GM12878 (cell line): ENCODE data around the gene RHEBL1. TPM values are rescaled to one million over a fixed set of nuclear protein-coding genes. Genes with fewer than 3 reads are reported as not detected.

Experiments used
- ATAC-seq: fragments of 200-7000 bp; cut with Tn5 transposase; 3 replicates; pipeline ENCODE4 v1.9.1; 2020; ENCODE audit warnings: mild to moderate bottlenecking, moderate library complexity
- BruUV-seq: library from RNA; stranded (reverse); fragments of 400-500 nt; replicated peaks from 2 replicates; lab custom pipeline; 2021; lab: Mats Ljungman, UMichigan
- CTCF ChIA-PET: fragments of 300-600 bp; sonication (Branson Sonifier 250); formaldehyde crosslinking; extraction: SDS; loops from one replicate; lab custom pipeline; 2021; ENCODE audit warnings: inconsistent platforms; lab: Yijun Ruan, JAX
- POLR2A ChIA-PET: fragments of 350-600 bp; formaldehyde crosslinking; extraction: SDS; loops from one replicate; lab custom pipeline; 2021; ENCODE audit warnings: inconsistent platforms; lab: Charles Lee
- RAD21 ChIA-PET: fragments of 300-600 bp; sonication (Branson Sonifier 250); formaldehyde crosslinking; loops from one replicate; lab custom pipeline; 2023; ENCODE audit warnings: antibody characterized with exemption; ENCODE audit not compliant: unreplicated experiment; lab: Charles Lee
- SMC1A ChIA-PET: fragments of 300-600 bp; sonication (Branson Sonifier 250); formaldehyde crosslinking; loops from one replicate; lab custom pipeline; 2023; ENCODE audit not compliant: unreplicated experiment, uncharacterized antibody; lab: Charles Lee
- DNase-seq: peaks from one replicate; pipeline ENCODE4 v3.0.0-alpha.2; 2011; ENCODE audit warnings: low read depth, low spot score
- FAIRE-seq: peaks from 3 replicates; lab custom pipeline; 2011; peaks lifted over from hg19 to GRCh38; lab: Jason Lieb, UNC
- H2AFZ ChIP-seq: 2 replicates; pipeline ENCODE4 v1.6.0; 2011; ENCODE audit warnings: low read depth, low read length, control low read depth; ENCODE audit not compliant: control insufficient read depth
- H3K27ac ChIP-seq: 2 replicates; pipeline ENCODE4 v1.5.1; 2011; ENCODE audit warnings: control low read depth; ENCODE audit not compliant: control insufficient read depth, insufficient read depth
- H3K27me3 ChIP-seq, 2 experiments: replicated peaks in 1 of 2; 2 replicates each; pipeline versions ENCODE4 v1.6.0 to v1.6.1; 2011; ENCODE audit warnings: low read length in 1 of 2; ENCODE audit not compliant: control insufficient read depth in 2 of 2, insufficient read depth in 2 of 2
- H3K36me3 ChIP-seq, 2 experiments: 2 replicates each; pipeline ENCODE4 v1.5.1; 2011; ENCODE audit warnings: low read length in 1 of 2; ENCODE audit not compliant: control insufficient read depth in 2 of 2, insufficient read depth in 2 of 2
- H3K4me1 ChIP-seq: 2 replicates; pipeline ENCODE4 v1.6.1; 2011; ENCODE audit warnings: mild to moderate bottlenecking, low read length, moderate library complexity, mixed read lengths; ENCODE audit not compliant: control insufficient read depth, insufficient read depth
- H3K4me2 ChIP-seq: 2 replicates; pipeline ENCODE4 v1.6.0; 2011; ENCODE audit warnings: control low read depth; ENCODE audit not compliant: control insufficient read depth, insufficient read depth
- H3K4me3 ChIP-seq: fragments of 200-600 bp; sonication (generic); 2 replicates; pipeline ENCODE4 v1.5.1; 2016
- H3K79me2 ChIP-seq: 2 replicates; pipeline ENCODE4 v1.6.0; 2011; ENCODE audit warnings: low read length; ENCODE audit not compliant: control insufficient read depth, insufficient read depth
- H3K9ac ChIP-seq: 2 replicates; pipeline ENCODE4 v1.8.0; 2011; ENCODE audit warnings: low read length, control low read depth, mixed read lengths; ENCODE audit not compliant: control insufficient read depth, insufficient read depth
- H3K9me3 ChIP-seq: replicated peaks from 3 replicates; pipeline ENCODE4 v1.5.1; 2011; ENCODE audit warnings: mild to moderate bottlenecking, low read length; ENCODE audit not compliant: control insufficient read depth, insufficient read depth
- H4K20me1 ChIP-seq: 2 replicates; pipeline ENCODE4 v1.6.0; 2011; ENCODE audit not compliant: control insufficient read depth, insufficient read depth
- CBX5 ChIP-seq: sonication (generic); IDR thresholded peaks from 2 replicates; pipeline ENCODE4 v1.6.1; 2016; ENCODE audit warnings: low read depth, moderate library complexity, mild to moderate bottlenecking, inconsistent platforms
- CHD4 ChIP-seq: fragments of 200-600 bp; sonication (generic); IDR thresholded peaks from 2 replicates; pipeline ENCODE4 v1.6.1; 2016; ENCODE audit warnings: mild to moderate bottlenecking
- EZH2 ChIP-seq: IDR thresholded peaks from 2 replicates; pipeline ENCODE4 v1.6.1; 2012; ENCODE audit warnings: low read depth, mild to moderate bottlenecking, control low read depth, inconsistent platforms, low read length, borderline replicate concordance; ENCODE audit not compliant: control insufficient read depth
- HDGF ChIP-seq: fragments of 450-650 bp; IDR thresholded peaks from 2 replicates; pipeline ENCODE4 v1.6.1; 2016; ENCODE audit warnings: antibody characterized with exemption
- KAT2A ChIP-seq: conservative IDR thresholded peaks from 2 replicates; pipeline ENCODE4 v1.6.1; 2011; ENCODE audit warnings: low read depth, low read length; ENCODE audit not compliant: control insufficient read depth
- MXI1 ChIP-seq: fragments of 150-350 bp; IDR thresholded peaks from 2 replicates; pipeline ENCODE4 v1.6.1; 2011; ENCODE audit warnings: low read depth, mild to moderate bottlenecking, inconsistent platforms, low read length, improper control_type of control experiment
- NBN ChIP-seq: fragments of 450-650 bp; IDR thresholded peaks from 2 replicates; pipeline ENCODE4 v1.6.1; 2016
- NFYA ChIP-seq: IDR thresholded peaks from 2 replicates; pipeline ENCODE4 v1.6.1; 2011; ENCODE audit warnings: low read depth, mild to moderate bottlenecking, low read length, improper control_type of control experiment, borderline replicate concordance
- RAD21 ChIP-seq: IDR thresholded peaks from 2 replicates; pipeline ENCODE4 v1.6.1; 2011; ENCODE audit warnings: mild to moderate bottlenecking, low read depth, low read length, moderate library complexity; ENCODE audit not compliant: insufficient read depth
- RCOR1 ChIP-seq: conservative IDR thresholded peaks from 2 replicates; pipeline ENCODE4 v1.6.1; 2012; ENCODE audit warnings: low read depth, low read length, improper control_type of control experiment
- RUNX3 ChIP-seq: IDR thresholded peaks from 2 replicates; pipeline ENCODE4 v1.6.1; 2012; ENCODE audit warnings: low read length, inconsistent platforms
- TAF1 ChIP-seq: IDR thresholded peaks from 2 replicates; pipeline ENCODE4 v1.6.1; 2011; ENCODE audit warnings: mild to moderate bottlenecking, low read depth, low read length, borderline replicate concordance
- WRNIP1 ChIP-seq: IDR thresholded peaks from 2 replicates; pipeline ENCODE4 v1.6.1; 2011; ENCODE audit warnings: low read depth, low read length, improper control_type of control experiment, borderline replicate concordance
- YY1 ChIP-seq: IDR thresholded peaks from 2 replicates; pipeline ENCODE4 v1.6.1; 2011; ENCODE audit warnings: low read depth, mild to moderate bottlenecking, low read length
- WGBS: methylation state at CpG from one replicate; pipeline ENCODE4 v1.1.6; 2016; ENCODE audit warnings: low lambda C conversion rate; ENCODE audit not compliant: insufficient replicate concordance, insufficient coverage; ENCODE audit errors: missing lambda C conversion rate; 5-methylcytosine and 5-hydroxymethylcytosine counted together
- in situ Hi-C: fragments of 300-500 bp; cut with MboI; formaldehyde crosslinking; loops from 9 replicates; pipeline ENCODE4 v1.14.3; 2018; ENCODE audit warnings: mixed read lengths
- intact Hi-C: fragments of 100-400 bp; cut with micrococcal nuclease; formaldehyde crosslinking; loops from one replicate; pipeline ENCODE4 v1.14.2; 2022; ENCODE audit not compliant: unreplicated experiment
- polyA plus RNA-seq, 11 experiments: library from polyadenylated mRNA; depleted of rRNA in 4 of 11; unstranded in 6 of 11; stranded (reverse) in 5 of 11; fragments of >200 nt; fragmentation: Nextera tagmentation in 4 of 11; fragmentation: Illumina TruSeq in 1 of 11; extraction: Ambion mirVana in 4 of 11; extraction: Trizol in 1 of 11; gene quantifications; 1 replicate in 1 of 11; 2 replicates in 10 of 11; pipeline versions ENCODE4 v1.2.1 to v1.2.3, GENCODE V29; 2011 to 2016; ENCODE audit warnings: inconsistent platforms in 2 of 11, missing spikeins in 2 of 11, low read depth in 1 of 11
- total RNA-seq, 4 experiments: library from RNA; depleted of rRNA in 3 of 4; stranded (reverse); fragments of >200 nt in 3 of 4; fragmentation: Illumina TruSeq in 1 of 4; extraction: Trizol in 1 of 4; gene quantifications; 2 replicates each; pipeline versions ENCODE4 v1.2.1 to v1.2.3, GENCODE V29; 2013 to 2021
- TF ChIP-seq, protein P1 (sequence below): IDR thresholded peaks from 2 replicates; pipeline ENCODE4 v1.6.1; 2012; ENCODE audit warnings: low read depth, low read length, improper control_type of control experiment
- TF ChIP-seq, protein P2 (sequence below), 3 experiments: IDR thresholded peaks in 2 of 3; conservative IDR thresholded peaks in 1 of 3; 2 replicates each; pipeline ENCODE4 v1.5.1; 2011; ENCODE audit warnings: low read depth in 3 of 3, low read length in 3 of 3, mild to moderate bottlenecking in 3 of 3, control low read depth in 2 of 3, moderate library complexity in 2 of 3, inconsistent platforms in 1 of 3, mixed read lengths in 1 of 3; ENCODE audit not compliant: control insufficient read depth in 2 of 3, insufficient read depth in 1 of 3; ENCODE audit errors: extremely low read depth in 1 of 3
- TF ChIP-seq, protein P3 (sequence below): fragments of 450-650 bp; IDR thresholded peaks from 2 replicates; pipeline ENCODE4 v1.6.1; 2017; ENCODE audit warnings: low read depth, mild to moderate bottlenecking, moderate library complexity

RHEBL1 gene
- total and polyA plus RNA-seq, 10 of the 15 experiments (the other 5 are each of a cell fraction or from before 2014, with no cell fraction given): 5.9 to 18.7 (median 12.0) TPM

DNA sequence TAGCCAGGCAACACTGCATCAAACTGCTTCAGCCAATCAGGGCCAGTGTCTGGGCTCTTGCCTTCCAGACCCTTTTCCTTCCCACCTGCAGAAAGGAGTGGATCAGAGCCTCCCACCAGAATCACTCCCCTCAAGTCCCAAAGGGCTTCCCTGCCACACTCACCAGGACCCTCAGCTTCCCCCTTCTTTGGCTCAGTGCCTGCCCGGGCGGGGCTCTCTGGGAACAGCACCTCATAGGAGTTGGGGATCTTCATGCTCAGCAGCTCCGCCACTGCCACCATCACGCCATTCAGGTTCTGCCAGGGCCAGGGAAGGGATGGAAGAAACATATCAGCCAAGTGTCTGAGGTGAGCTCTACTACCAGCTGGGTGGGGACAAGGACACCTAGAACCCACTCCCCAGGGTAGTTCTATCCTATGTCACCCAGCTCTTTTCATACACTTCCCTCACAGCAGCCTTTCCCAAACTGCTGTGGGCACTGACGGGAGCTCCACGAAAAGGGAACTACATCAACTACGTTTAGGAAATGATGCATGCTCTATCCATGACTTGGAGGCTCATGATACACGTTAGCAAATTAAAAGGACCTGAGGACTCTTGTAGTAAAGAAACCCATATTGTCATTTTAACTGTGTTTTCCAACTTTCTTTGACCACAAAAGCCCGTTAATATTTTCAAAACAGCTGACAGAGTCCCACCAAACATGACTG lies 41.8 kb downstream of the RHEBL1 start:
- DNase-seq (no peak), ATAC-seq (no peak), FAIRE-seq (no peak)
- CTCF ChIA-PET: interaction anchor here (0.7 to 1.4 kb wide), 3 partner anchors 15 to 295 kb away, joined by 3 to 5 read pairs (median 4); partner anchors contain the start of gene TROAP
- Histone ChIP-seq H4K20me1 (no peaks in the 10 kb centered on the region), H3K4me2 (no peak overlapping the region), H3K36me3 (peaks cover 23 to 27% of the 10 kb centered on the region in 2 experiments), H3K9me3 (no peaks in the 10 kb centered on the region), H3K9ac (no peak overlapping the region), H3K4me1 (no peaks in the 10 kb centered on the region), H3K79me2 (no peaks in the 10 kb centered on the region), H3K27me3 (no peaks in the 10 kb centered on the region), H3K4me3 (no peak overlapping the region), H2AFZ (no peak overlapping the region), H3K27ac (no peak overlapping the region)
- intact Hi-C loops (no loop called here), in situ Hi-C loops (no loop called here)
- SMC1A ChIA-PET: no interaction called here
- POLR2A ChIA-PET: no interaction called here
- BruUV-seq: no TSS peak
- WGBS: 84% methylated on average over 9 of the region's 9 CpGs
- RAD21 ChIA-PET: no interaction called here
- TF ChIP-seq CHD4 (no peak), RUNX3 (no peak), HDGF (no peak), CBX5 (no peak), RAD21 (no peak), NBN (no peak), EZH2 (no peak), MXI1 (no peak), WRNIP1 (no peak), KAT2A (no peak), YY1 (no peak), TAF1 (no peak), NFYA (no peak), RCOR1 (no peak)
- TF ChIP-seq, protein P1, sequence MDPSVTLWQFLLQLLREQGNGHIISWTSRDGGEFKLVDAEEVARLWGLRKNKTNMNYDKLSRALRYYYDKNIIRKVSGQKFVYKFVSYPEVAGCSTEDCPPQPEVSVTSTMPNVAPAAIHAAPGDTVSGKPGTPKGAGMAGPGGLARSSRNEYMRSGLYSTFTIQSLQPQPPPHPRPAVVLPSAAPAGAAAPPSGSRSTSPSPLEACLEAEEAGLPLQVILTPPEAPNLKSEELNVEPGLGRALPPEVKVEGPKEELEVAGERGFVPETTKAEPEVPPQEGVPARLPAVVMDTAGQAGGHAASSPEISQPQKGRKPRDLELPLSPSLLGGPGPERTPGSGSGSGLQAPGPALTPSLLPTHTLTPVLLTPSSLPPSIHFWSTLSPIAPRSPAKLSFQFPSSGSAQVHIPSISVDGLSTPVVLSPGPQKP: no peak
- TF ChIP-seq, protein P2, sequence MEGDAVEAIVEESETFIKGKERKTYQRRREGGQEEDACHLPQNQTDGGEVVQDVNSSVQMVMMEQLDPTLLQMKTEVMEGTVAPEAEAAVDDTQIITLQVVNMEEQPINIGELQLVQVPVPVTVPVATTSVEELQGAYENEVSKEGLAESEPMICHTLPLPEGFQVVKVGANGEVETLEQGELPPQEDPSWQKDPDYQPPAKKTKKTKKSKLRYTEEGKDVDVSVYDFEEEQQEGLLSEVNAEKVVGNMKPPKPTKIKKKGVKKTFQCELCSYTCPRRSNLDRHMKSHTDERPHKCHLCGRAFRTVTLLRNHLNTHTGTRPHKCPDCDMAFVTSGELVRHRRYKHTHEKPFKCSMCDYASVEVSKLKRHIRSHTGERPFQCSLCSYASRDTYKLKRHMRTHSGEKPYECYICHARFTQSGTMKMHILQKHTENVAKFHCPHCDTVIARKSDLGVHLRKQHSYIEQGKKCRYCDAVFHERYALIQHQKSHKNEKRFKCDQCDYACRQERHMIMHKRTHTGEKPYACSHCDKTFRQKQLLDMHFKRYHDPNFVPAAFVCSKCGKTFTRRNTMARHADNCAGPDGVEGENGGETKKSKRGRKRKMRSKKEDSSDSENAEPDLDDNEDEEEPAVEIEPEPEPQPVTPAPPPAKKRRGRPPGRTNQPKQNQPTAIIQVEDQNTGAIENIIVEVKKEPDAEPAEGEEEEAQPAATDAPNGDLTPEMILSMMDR (IDR thresholded peaks at IDR 0.05 in 2 of 3, conservative IDR thresholded peaks at IDR 0.05 in 1 of 3; ENCODE audit: control insufficient read depth in 2 of 3, extremely low read depth in 1 of 3, insufficient read depth in 1 of 3, low read depth in 3 of 3, low read length in 3 of 3): no peak
- TF ChIP-seq, protein P3, sequence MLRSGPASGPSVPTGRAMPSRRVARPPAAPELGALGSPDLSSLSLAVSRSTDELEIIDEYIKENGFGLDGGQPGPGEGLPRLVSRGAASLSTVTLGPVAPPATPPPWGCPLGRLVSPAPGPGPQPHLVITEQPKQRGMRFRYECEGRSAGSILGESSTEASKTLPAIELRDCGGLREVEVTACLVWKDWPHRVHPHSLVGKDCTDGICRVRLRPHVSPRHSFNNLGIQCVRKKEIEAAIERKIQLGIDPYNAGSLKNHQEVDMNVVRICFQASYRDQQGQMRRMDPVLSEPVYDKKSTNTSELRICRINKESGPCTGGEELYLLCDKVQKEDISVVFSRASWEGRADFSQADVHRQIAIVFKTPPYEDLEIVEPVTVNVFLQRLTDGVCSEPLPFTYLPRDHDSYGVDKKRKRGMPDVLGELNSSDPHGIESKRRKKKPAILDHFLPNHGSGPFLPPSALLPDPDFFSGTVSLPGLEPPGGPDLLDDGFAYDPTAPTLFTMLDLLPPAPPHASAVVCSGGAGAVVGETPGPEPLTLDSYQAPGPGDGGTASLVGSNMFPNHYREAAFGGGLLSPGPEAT: no peak
